DLD1 (cell line): ENCODE data around the gene GZMM.

Source experiments
- in situ Hi-C: cut with HindIII; loops from 2 replicates; pipeline ENCODE4 v1.10.0; 2017; ENCODE audit warnings: low sequenced_read_pairs

GZMM gene

DNA sequence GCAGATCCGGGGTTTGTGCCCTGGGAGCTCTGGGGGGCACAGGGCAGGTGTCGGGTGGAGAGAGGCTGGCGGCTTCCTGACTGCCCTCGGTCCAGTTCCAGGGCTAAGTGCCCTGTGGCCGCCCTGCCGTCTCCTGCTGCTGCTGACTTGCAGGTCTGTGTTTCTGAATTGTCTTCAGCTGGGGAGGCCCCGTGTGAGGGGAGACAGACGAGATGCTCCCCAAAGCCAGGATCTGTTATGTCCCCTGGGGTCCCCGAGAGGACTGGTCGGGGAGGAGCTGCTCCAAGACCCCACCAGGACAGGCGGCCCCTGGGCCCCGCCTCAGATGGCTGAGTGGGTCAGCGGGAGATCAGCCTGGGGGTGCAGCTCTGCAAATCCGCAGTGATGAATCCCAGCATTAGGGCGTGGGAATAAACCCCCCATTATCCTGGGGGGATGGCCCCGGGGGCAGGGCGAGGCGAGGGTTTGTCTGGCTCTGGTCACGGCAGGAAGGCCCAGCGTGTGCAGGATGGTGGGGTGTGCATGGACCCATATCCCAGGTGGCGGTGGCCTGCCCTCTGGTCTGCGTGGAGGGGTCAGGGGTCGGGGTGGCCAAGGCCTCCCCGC lies 50.5 kb downstream of the GZMM start:
- in situ Hi-C loops, result no loop called here

DNA sequence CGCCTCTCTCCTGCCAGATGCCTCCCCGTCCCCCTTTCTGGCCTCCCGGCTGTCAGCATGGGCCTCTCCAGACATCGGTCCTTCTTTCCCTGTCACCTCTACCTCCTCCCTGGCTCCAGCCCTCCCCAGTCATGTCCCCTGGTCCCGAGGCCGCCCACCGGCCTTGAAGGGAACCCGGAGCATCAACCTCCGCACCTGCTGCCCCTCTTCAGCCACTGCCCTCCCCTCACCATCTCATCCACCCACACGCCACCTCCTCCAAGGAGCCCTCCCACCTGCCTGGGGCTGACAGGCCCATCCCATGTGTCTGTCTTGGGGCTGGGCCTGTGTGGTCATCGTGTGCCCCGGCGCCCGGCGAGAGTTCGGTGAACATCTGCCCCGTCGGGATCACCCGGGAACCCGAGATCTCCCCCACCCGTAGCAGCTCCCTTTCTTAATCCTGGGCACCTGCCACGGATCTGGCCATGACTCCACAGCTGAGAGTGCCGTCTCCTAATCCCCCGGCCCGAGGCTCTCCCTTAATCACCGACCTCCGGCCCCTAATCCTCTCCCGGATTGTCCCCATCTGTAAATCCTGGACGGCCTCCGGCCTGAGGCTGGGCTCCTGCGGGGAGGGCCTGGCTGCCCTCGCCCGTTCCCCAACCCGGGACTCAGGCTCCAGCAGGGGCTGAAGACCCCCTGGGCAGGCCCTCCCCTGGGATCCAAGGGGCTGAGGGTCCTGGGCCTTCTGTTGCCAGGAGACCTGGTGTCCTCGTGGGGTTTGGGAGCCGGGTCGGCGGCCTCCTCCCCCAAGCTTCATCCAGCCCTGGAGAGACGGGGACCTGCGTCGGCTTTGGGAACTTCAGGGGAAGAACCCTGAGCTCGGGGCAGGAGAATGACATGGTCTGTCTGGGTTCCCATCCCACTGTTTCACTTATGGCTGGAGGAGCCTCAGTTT lies 51.7 kb downstream of the GZMM start:
- in situ Hi-C loops, result no loop called here

DNA sequence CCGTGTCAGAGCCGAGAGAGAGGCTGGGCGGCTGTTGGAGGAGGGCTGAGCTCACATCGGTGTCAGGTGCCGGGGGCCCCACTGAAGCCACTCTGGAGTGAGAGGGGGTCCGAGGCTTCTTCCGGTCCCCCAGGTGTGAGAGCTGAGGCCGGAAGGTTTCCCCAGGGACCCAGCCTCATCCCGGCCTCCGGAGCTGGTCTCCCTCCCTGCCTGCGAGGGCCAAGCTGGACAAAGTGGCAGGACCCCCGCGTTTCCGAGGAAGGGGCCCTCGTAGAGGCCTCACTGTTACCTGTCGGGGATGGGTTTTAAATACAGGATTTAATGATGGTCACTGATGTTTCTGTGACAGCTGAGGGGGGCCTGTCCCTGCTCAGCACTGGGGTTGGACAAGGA lies 52.4 kb downstream of the GZMM start:
- in situ Hi-C loops, result no loop called here

- in situ Hi-C loops, result no loop called here
Observed at GRCh38 chr19:597406-598315, 53.8 kb downstream of the GZMM start.
